T-cell (primary cell): ENCODE measurements around the gene COL5A3. TPM values are rescaled to one million over a fixed set of nuclear protein-coding genes. Genes with fewer than 3 reads are reported as not detected.
"Not testable (repeated sequence)": the region's sequence is repeated elsewhere in the genome, so short reads cannot be mapped to it uniquely, and the experiment has no call there.

Source experiments
- ATAC-seq, 4 experiments: fragments of 200-7000 bp in 3 of 4; fragments of 150-1000 bp in 1 of 4; cut with Tn5 transposase; replicated peaks in 1 of 4; 1 replicate in 3 of 4; 2 replicates in 1 of 4; pipeline ENCODE4 v1.10.0; 2021; ENCODE audit warnings: moderate library complexity in 3 of 4, mild to moderate bottlenecking in 2 of 4, moderate number of reproducible peaks in 1 of 4
- CTCF ChIA-PET, 2 donors: fragments of 300-600 bp; sonication (Branson Sonifier 250); formaldehyde crosslinking; loops; one replicate each; lab custom pipeline; 2022; ENCODE audit warnings: antibody characterized with exemption in 2 of 2; lab: Charles Lee
- POLR2A ChIA-PET, 2 donors: fragments of 300-600 bp; sonication (Branson Sonifier 250); formaldehyde crosslinking; loops; one replicate each; lab custom pipeline; 2022; ENCODE audit warnings: antibody characterized with exemption in 2 of 2; lab: Charles Lee
- DNase-seq, 35 experiments: peaks; one replicate each; pipeline versions ENCODE4 v3.0.0 to v3.0.0-alpha.2; 2013 to 2023
- H3K27ac ChIP-seq: one replicate; pipeline ENCODE4 v1.5.1; 2013; ENCODE audit warnings: low read length
- H3K27me3 ChIP-seq, 2 experiments: replicated peaks in 1 of 2; 1 replicate in 1 of 2; 2 replicates in 1 of 2; pipeline versions ENCODE4 v1.6.1 to v1.7.0; 2013; ENCODE audit warnings: low read length in 1 of 2, mixed read lengths in 1 of 2; ENCODE audit not compliant: control insufficient read depth in 2 of 2, insufficient read depth in 2 of 2; ENCODE audit errors: extremely low read depth in 1 of 2
- H3K36me3 ChIP-seq, 2 donors: 1 replicate in 1 of 2; 2 replicates in 1 of 2; pipeline versions ENCODE4 v1.6.1 to v1.7.0; 2013; ENCODE audit warnings: low read length in 1 of 2; ENCODE audit not compliant: control insufficient read depth in 2 of 2, insufficient read depth in 1 of 2; ENCODE audit errors: extremely low read depth in 1 of 2
- H3K4me1 ChIP-seq, 2 experiments: 1 replicate in 1 of 2; 2 replicates in 1 of 2; pipeline versions ENCODE4 v1.6.1 to v1.7.0; 2013; ENCODE audit warnings: low read length in 2 of 2, mixed read lengths in 1 of 2; ENCODE audit not compliant: insufficient read depth in 2 of 2, control insufficient read depth in 1 of 2; ENCODE audit errors: extremely low read depth in 1 of 2
- H3K4me3 ChIP-seq, 2 donors: 1 replicate in 1 of 2; 2 replicates in 1 of 2; pipeline versions ENCODE4 v1.5.1 to v1.7.0; 2013; ENCODE audit warnings: mild to moderate bottlenecking in 2 of 2, low read length in 1 of 2, moderate library complexity in 1 of 2; ENCODE audit not compliant: control insufficient read depth in 1 of 2; ENCODE audit errors: extremely low read depth in 1 of 2
- H3K9me3 ChIP-seq: 2 replicates; pipeline ENCODE4 v1.7.0; 2013
- H3K27ac Mint-ChIP-seq, 2 donors: one replicate each; pipeline ENCODE4 v1.8.0; 2020 to 2021; ENCODE audit warnings: mild to moderate bottlenecking in 2 of 2, mixed read lengths in 2 of 2
- H3K27me3 Mint-ChIP-seq, 2 donors: one replicate each; pipeline ENCODE4 v1.8.0; 2021 to 2022; ENCODE audit warnings: mixed read lengths in 2 of 2
- H3K36me3 Mint-ChIP-seq: one replicate; pipeline ENCODE4 v1.8.0; 2021; ENCODE audit warnings: mixed read lengths
- H3K4me1 Mint-ChIP-seq, 3 donors: one replicate each; pipeline ENCODE4 v1.8.0; 2020 to 2022; ENCODE audit warnings: mixed read lengths in 3 of 3, mild to moderate bottlenecking in 1 of 3
- H3K4me3 Mint-ChIP-seq, 3 donors: one replicate each; pipeline ENCODE4 v1.8.0; 2020 to 2022; ENCODE audit warnings: mild to moderate bottlenecking in 3 of 3, mixed read lengths in 3 of 3, moderate library complexity in 3 of 3
- H3K9me3 Mint-ChIP-seq, 3 donors: one replicate each; pipeline ENCODE4 v1.8.0; 2020 to 2022; ENCODE audit warnings: mixed read lengths in 3 of 3
- WGBS: methylation state at CpG from one replicate; pipeline ENCODE4 v1.1.5; 2013; ENCODE audit warnings: missing lambda C conversion rate; ENCODE audit not compliant: insufficient coverage; 5-methylcytosine and 5-hydroxymethylcytosine counted together
- total RNA-seq, 35 experiments: library from RNA in 6 of 35; stranded (reverse) in 6 of 35; fragments of 120-200 nt in 1 of 35; gene quantifications; one replicate each; pipeline versions ENCODE4 v1.2.1 to v1.2.4 and lab custom pipeline; 2013 to 2026

Gene COL5A3
- total RNA-seq, 5 donors from 2014 or later (not counting 1 experiment from before 2014, with no cell fraction given): 0.13 to 3.4 (median 2.2) TPM

DNA sequence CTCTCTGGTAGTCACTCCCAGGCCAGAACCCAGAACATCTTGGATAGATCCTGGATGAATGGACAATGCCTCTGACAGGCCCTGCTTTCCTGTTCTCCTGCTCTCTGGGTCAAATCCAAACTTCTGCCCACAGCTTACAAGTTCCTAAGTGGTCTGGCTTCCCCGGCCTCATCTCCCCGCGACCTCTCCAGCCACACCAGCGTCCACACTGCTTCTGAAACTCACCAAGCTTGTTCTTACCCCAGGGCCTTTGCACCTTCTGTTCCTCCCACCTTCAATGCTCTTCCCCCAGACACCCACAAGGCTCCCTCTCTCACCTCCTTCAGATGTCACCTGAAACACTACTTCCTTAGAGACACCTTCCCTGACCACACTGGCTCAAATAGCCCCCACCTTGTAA lies 77.5 kb downstream of the COL5A3 start:
- no peak overlapping the region for H3K27ac ChIP-seq
- no peak for DNase-seq
- POLR2A ChIA-PET: interaction anchor here in 1 of 2 donors (0.6 to 0.7 kb wide), 2 partner anchors 26 to 587 kb away, joined by 3 to 5 read pairs; no protein-coding TSS in a partner anchor
- Mint-ChIP-seq H3K4me3 (no peak overlapping the region), H3K9me3 (no peaks in the 10 kb centered on the region), H3K27me3 (peaks cover 46 to 55% of the 10 kb centered on the region in 2 donors), H3K27ac (peak overlapping the region in 1 of 2 donors; percentile 69), H3K4me1 (peaks cover 31 to 36% (median 33%) of the 10 kb centered on the region in 3 donors), H3K36me3 (no peaks in the 10 kb centered on the region)
- 73% methylated on average over 4 of the region's 4 CpGs for WGBS
- ATAC-seq: no peak
- CTCF ChIA-PET: interaction anchor here in 1 of 2 donors (0.5 to 1.9 kb wide), 3 partner anchors 95 to 454 kb away, joined by 3 to 7 read pairs (median 4); no protein-coding TSS in a partner anchor
- H3K36me3 ChIP-seq: no peaks in the 10 kb centered on the region
- peaks cover 0 to 38% of the 10 kb centered on the region in 2 experiments for H3K4me1 ChIP-seq
- H3K27me3 ChIP-seq: peaks cover 0 to 68% of the 10 kb centered on the region in 2 experiments
- no peaks in the 10 kb centered on the region for H3K9me3 ChIP-seq
- H3K4me3 ChIP-seq: no peak overlapping the region

DNA sequence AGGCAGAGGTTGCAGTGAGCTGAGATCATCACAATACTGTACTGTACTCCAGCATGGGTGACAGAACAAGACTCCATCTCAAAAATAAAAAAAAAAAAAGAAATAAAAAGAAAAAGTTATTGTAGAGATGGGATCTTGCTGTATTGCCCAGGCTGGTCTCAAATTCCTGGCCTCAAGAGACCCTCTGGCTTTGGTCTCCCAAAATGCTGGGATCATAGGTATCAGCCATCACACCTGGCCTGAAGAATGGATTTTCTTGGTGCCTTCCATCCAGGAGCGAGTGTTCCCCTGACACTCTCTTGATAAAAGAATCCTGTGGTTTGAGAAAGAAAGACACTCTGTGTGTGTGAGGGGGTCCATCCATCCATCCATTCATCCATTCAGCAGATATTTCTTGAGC lies 78.7 kb downstream of the COL5A3 start:
- ChIA-PET CTCF (interaction anchor here (0.6 to 1.9 kb wide), 7 partner anchors 15 to 319 kb away, joined by 4 to 11 read pairs (median 6); no protein-coding TSS in a partner anchor), POLR2A (interaction anchor here (0.6 to 0.7 kb wide), 2 partner anchors 277 to 459 kb away, joined by 4 to 5 read pairs; no protein-coding TSS in a partner anchor)
- Mint-ChIP-seq H3K27me3 (peaks cover 41 to 43% of the 10 kb centered on the region in 2 donors), H3K36me3 (no peaks in the 10 kb centered on the region), H3K27ac (no peak overlapping the region), H3K4me1 (peaks cover 25 to 29% (median 27%) of the 10 kb centered on the region in 3 donors), H3K9me3 (no peaks in the 10 kb centered on the region), H3K4me3 (no peak overlapping the region)
- Histone ChIP-seq H3K4me1 (peaks cover 0 to 32% of the 10 kb centered on the region in 2 experiments), H3K36me3 (no peaks in the 10 kb centered on the region), H3K27ac (no peak overlapping the region), H3K9me3 (no peaks in the 10 kb centered on the region), H3K27me3 (peaks cover 0 to 57% of the 10 kb centered on the region in 2 experiments), H3K4me3 (no peak overlapping the region)
- DNase-seq (no peak), ATAC-seq (no peak)
- no CpG with 5 or more reads among the region's 1 CpG for WGBS

DNA sequence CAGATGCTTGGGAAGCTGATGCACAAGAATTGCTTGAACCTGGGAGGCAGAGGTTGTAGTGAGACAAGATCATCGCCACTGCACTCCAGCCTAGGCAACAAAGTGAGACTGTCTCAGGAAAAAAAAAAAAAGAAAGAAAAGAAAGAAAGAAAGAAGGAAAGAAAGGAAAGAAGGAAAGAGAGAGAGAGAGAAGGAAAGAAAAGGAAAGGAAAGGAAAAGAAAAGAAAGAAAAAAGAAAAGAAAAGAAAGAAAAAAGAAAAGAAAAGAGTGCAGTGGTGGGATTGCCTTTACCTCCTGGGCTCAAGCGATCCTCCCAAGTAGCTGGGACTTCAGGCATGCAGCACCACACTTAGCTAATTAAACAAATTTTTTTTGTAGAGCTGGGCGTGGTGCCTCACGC lies 86.9 kb downstream of the COL5A3 start:
- no peak overlapping the region for H3K4me3 ChIP-seq
- ChIA-PET CTCF (interaction anchor here in 1 of 2 donors (0.7 kb wide), 1 partner anchor 219 kb away, joined by 6 read pairs; no protein-coding TSS in a partner anchor), POLR2A (no interaction called here)
- H3K4me1 ChIP-seq: no peaks in the 10 kb centered on the region
- H3K36me3 Mint-ChIP-seq: no peaks in the 10 kb centered on the region
- no peak overlapping the region for H3K27ac Mint-ChIP-seq
- H3K27me3 Mint-ChIP-seq: peaks cover 11 to 21% of the 10 kb centered on the region in 2 donors
- H3K27me3 ChIP-seq: peaks cover 0 to 37% of the 10 kb centered on the region in 2 experiments
- H3K4me3 Mint-ChIP-seq: no peak overlapping the region
- no peaks in the 10 kb centered on the region for H3K36me3 ChIP-seq
- WGBS: no CpG with 5 or more reads among the region's 4 CpGs
- no peaks in the 10 kb centered on the region for H3K4me1 Mint-ChIP-seq
- no peak for ATAC-seq
- DNase-seq: no peak
- H3K9me3 Mint-ChIP-seq: no peaks in the 10 kb centered on the region
- H3K27ac ChIP-seq: no peak overlapping the region
- H3K9me3 ChIP-seq: no peaks in the 10 kb centered on the region

DNA sequence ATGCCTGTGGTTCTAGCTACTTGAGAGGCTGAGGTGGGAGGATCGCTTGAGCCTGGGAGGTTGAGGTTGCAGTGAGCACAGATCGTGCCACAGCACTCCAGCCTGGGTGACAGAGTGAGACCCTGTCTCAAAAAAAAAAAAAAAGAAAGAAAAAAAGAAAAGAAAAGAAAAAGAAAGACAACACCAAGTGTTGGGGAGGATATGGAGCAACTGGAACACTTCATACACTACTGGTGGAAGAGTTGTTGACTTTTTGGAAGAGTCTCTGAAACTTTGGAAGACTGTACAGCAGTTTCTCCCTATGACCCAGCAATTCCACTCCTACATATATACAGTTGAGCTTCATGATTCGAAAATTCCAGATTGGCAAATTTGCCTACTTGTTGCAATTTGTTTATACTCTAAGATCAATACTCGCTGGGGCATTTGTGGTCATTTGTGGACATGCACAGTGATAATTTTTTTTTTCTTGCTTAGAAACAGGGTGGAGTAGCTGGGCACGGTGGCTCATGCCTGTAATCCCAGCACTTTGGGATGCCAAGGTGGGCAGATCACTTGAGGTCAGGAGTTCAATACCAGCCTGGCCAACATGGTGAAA lies 87.4 kb downstream of the COL5A3 start:
- ATAC-seq, POLR2A ChIA-PET, H3K9me3 ChIP-seq, H3K36me3 ChIP-seq, H3K4me3 Mint-ChIP-seq, H3K27ac Mint-ChIP-seq, H3K27ac ChIP-seq, CTCF ChIA-PET, H3K4me1 Mint-ChIP-seq, H3K4me3 ChIP-seq, H3K4me1 ChIP-seq, DNase-seq, H3K9me3 Mint-ChIP-seq, H3K36me3 Mint-ChIP-seq: not testable (repeated sequence)
- H3K27me3 ChIP-seq: peaks cover 0 to 41% of the 10 kb centered on the region in 2 experiments
- WGBS: 79% methylated on average over 3 of the region's 5 CpGs
- H3K27me3 Mint-ChIP-seq: peaks cover 16 to 26% of the 10 kb centered on the region in 2 donors

DNA sequence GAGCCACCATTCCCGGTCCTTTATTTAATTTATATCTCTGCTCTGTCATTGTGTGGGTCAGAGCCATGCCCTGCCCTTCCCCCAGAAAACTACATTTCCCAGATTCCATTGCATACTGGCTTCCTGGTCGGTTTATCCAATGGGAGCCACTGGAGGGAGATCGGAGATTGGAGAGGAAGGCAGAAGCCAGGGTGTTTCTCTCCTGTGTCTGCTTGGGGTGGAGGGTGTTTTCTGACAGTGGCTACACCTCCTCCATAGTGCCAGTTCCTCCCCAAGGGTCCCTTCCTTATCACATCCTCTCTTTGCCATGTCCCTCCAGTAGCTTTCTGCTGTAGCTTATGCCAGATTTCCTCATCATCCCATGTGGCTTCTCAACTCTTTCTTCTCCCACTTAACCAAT lies 93.0 kb downstream of the COL5A3 start:
- DNase-seq (no peak), ATAC-seq (no peak)
- POLR2A ChIA-PET: no interaction called here
- 0% methylated on average over 1 of the region's 3 CpGs for WGBS
- Histone ChIP-seq H3K9me3 (no peaks in the 10 kb centered on the region), H3K36me3 (no peaks in the 10 kb centered on the region), H3K4me1 (peaks cover 0 to 18% of the 10 kb centered on the region in 2 experiments), H3K27ac (no peak overlapping the region), H3K27me3 (peaks cover 2 to 68% of the 10 kb centered on the region in 2 experiments), H3K4me3 (no peak overlapping the region)
- H3K4me3 Mint-ChIP-seq: no peak overlapping the region
- CTCF ChIA-PET: no interaction called here
- no peaks in the 10 kb centered on the region for H3K9me3 Mint-ChIP-seq
- peaks cover 7 to 11% (median 10%) of the 10 kb centered on the region in 3 donors for H3K4me1 Mint-ChIP-seq
- H3K27ac Mint-ChIP-seq: no peak overlapping the region
- H3K27me3 Mint-ChIP-seq: peaks cover 23 to 37% of the 10 kb centered on the region in 2 donors
- H3K36me3 Mint-ChIP-seq: no peaks in the 10 kb centered on the region

DNA sequence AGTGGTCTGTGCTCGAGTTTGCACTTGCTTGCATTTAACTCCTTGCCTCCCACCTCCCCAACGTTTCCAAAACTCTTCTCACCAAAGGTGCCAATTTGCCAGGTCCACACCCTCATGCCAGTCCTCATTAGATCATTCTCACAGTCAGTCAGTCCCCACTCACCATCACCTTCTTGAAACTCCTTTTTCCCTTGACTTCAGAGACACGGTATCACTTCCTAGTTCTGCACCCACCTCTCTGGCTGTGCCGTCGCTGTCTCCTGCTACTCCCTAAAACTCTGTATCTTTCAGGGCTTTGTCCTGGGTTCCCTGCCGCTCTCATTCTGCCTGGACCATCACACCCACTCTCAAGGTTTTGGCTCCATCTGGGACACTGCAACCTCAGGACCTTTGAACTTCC lies 93.6 kb downstream of the COL5A3 start:
- POLR2A ChIA-PET: no interaction called here
- Histone ChIP-seq H3K27ac (no peak overlapping the region), H3K9me3 (no peaks in the 10 kb centered on the region), H3K27me3 (peaks cover 2 to 72% of the 10 kb centered on the region in 2 experiments), H3K36me3 (no peaks in the 10 kb centered on the region), H3K4me3 (no peak overlapping the region), H3K4me1 (peaks cover 0 to 18% of the 10 kb centered on the region in 2 experiments)
- H3K9me3 Mint-ChIP-seq: no peaks in the 10 kb centered on the region
- H3K36me3 Mint-ChIP-seq: no peaks in the 10 kb centered on the region
- no peak overlapping the region for H3K4me3 Mint-ChIP-seq
- no peak overlapping the region for H3K27ac Mint-ChIP-seq
- WGBS: 39% methylated on average over 5 of the region's 6 CpGs
- DNase-seq (no peak), ATAC-seq (no peak)
- CTCF ChIA-PET: interaction anchor here in 1 of 2 donors (0.5 kb wide), 1 partner anchor 15 kb away, joined by 11 read pairs; no protein-coding TSS in a partner anchor
- H3K27me3 Mint-ChIP-seq: peaks cover 23 to 37% of the 10 kb centered on the region in 2 donors
- peaks cover 7 to 11% (median 10%) of the 10 kb centered on the region in 3 donors for H3K4me1 Mint-ChIP-seq
